ENCODE results near the gene PID1.

DNA sequence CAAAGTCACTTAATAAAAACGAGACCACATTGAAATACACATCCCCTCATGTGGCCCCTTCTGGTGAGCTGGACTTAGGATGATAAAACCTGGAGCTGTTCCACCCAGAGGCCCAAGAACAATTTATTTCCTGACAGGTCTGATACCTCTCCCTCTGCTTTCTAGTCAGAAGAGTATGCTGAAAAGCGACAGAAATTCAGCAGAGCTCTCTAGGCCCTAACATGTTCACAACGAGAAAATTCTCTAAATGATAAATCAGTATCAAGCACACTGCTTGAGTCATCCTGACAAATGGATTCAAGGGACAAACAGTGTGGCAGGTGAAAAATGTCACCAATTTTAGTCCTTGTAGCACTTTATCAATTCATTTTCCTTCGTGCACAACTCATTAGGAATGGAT lies 233.5 kb downstream of the PID1 start:
- TF ChIP-seq, protein P1, sequence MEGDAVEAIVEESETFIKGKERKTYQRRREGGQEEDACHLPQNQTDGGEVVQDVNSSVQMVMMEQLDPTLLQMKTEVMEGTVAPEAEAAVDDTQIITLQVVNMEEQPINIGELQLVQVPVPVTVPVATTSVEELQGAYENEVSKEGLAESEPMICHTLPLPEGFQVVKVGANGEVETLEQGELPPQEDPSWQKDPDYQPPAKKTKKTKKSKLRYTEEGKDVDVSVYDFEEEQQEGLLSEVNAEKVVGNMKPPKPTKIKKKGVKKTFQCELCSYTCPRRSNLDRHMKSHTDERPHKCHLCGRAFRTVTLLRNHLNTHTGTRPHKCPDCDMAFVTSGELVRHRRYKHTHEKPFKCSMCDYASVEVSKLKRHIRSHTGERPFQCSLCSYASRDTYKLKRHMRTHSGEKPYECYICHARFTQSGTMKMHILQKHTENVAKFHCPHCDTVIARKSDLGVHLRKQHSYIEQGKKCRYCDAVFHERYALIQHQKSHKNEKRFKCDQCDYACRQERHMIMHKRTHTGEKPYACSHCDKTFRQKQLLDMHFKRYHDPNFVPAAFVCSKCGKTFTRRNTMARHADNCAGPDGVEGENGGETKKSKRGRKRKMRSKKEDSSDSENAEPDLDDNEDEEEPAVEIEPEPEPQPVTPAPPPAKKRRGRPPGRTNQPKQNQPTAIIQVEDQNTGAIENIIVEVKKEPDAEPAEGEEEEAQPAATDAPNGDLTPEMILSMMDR (IDR thresholded peaks at IDR 0.05; ENCODE audit: insufficient read depth, low read length): no peak
- TF ChIP-seq SPI1 (IDR thresholded peaks at IDR 0.05; ENCODE audit: borderline replicate concordance, low read depth) (no peak), POLR2AphosphoS5 (IDR thresholded peaks at IDR 0.05; ENCODE audit: low read depth) (no peak)
